ENCODE results near the gene KDM8.
"Not testable (repeated sequence)": the region's sequence is repeated elsewhere in the genome, so short reads cannot be mapped to it uniquely, and the experiment has no call there.

DNA sequence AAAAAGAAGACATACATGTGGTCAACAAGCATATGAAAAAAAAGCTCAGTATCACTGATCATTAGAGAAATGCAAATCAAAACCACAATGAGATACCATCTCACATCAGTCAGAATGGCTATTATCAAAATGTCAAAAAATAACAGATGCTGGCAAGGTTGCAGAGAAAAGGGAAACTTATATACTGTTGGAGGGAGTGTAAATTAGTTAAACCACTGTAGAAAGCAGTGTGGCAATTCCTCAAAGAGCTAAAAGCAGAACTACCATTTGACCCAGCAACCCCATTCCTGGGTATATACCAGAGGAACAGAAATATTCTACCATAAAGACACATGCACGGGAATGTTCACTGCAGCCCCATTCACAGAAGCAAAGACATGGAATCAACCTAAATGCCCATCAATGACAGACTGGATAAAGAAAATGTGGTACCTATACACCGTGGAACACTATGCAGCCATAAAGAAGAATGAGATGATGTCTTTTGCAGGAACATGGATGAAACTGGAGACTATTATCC is 59.6 kb downstream of the KDM8 start:
- TF ChIP-seq EZH2 (IDR thresholded peaks at IDR 0.05); POLR2AphosphoS5 (IDR thresholded peaks at IDR 0.05; ENCODE audit: borderline replicate concordance, low read depth, low read length); FOXP2 (optimal IDR thresholded peaks at IDR 0.05; ENCODE audit: control extremely low read depth, extremely low read length, insufficient read depth): not testable (repeated sequence)
